SU-DHL-6 (cell line): ENCODE data around the gene CHRND.

Experiments
- CTCF ChIP-seq: fragments of 200-600 bp; sonication (generic); IDR thresholded peaks from one replicate; pipeline ENCODE4 v1.5.1; 2017; ENCODE audit warnings: antibody characterized with exemption, mild to moderate bottlenecking, low read length, moderate library complexity; ENCODE audit not compliant: insufficient read depth, poor library complexity, severe bottlenecking
- EZH2phosphoT487 ChIP-seq: fragments of 200-600 bp; sonication (generic), shearing (Covaris generic); conservative IDR thresholded peaks from 2 replicates; pipeline ENCODE4 v1.6.1; 2018; ENCODE audit warnings: mild to moderate bottlenecking, antibody characterized with exemption, low read length, moderate library complexity, mixed read lengths

- TF ChIP-seq CTCF (no peak), EZH2phosphoT487 (no peak)
These were observed 16.9 kb downstream of the CHRND start for GRCh38 chr2:232542715-232543467.
